Retinal pigment epithelial cell (primary cell): ENCODE results near the gene CABYR.
A peak's percentile ranks its signal among the peaks of the same experiment; 100 is the strongest.

Experiments used
- DNase-seq: peaks from one replicate; pipeline ENCODE4 v3.0.0-alpha.2; 2010; ENCODE audit warnings: low read depth
- H3K4me3 ChIP-seq: 2 replicates; pipeline ENCODE4 v1.5.1; 2011; ENCODE audit warnings: mild to moderate bottlenecking, low read length, control low read depth, moderate library complexity
- TF ChIP-seq, protein P1 (sequence below): conservative IDR thresholded peaks from 2 replicates; pipeline ENCODE4 v1.5.1; 2011; ENCODE audit warnings: low read depth, low read length, control low read depth, inconsistent platforms

Gene CABYR

DNA sequence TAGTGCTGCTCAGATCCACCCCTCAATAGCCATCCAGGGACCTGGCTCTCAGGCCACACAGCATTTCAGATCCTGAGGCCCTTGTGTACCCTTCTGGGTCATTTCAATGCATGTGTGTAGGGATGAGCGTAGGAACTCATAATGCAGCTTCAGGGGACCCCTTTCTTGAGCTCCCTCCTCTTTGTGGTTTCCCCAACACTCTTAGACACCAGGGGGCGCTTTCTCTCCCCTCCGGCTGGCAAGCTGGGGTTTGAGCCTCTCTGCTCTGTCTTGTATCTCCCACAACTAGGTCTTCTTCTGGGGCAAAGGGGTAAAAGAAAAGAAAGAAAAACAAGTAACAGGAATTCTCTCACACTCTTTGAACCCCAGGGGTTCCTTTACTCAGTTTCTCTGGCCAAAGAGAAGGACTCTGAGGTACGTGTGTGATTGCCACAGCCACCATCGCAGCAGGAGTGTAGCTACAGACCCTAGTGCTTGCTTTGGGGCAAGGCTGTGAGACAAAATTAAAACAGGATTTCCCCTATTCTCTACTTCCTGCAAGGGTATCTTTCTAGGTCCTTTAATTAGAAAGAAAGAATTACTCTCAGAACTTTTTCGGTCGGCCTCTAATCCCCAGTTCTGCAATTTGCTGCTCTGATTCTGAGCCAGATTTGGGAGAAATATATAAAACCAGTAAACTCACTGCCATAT, 38.0 kb downstream of the CABYR start:
- TF ChIP-seq, protein P1, sequence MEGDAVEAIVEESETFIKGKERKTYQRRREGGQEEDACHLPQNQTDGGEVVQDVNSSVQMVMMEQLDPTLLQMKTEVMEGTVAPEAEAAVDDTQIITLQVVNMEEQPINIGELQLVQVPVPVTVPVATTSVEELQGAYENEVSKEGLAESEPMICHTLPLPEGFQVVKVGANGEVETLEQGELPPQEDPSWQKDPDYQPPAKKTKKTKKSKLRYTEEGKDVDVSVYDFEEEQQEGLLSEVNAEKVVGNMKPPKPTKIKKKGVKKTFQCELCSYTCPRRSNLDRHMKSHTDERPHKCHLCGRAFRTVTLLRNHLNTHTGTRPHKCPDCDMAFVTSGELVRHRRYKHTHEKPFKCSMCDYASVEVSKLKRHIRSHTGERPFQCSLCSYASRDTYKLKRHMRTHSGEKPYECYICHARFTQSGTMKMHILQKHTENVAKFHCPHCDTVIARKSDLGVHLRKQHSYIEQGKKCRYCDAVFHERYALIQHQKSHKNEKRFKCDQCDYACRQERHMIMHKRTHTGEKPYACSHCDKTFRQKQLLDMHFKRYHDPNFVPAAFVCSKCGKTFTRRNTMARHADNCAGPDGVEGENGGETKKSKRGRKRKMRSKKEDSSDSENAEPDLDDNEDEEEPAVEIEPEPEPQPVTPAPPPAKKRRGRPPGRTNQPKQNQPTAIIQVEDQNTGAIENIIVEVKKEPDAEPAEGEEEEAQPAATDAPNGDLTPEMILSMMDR = peak; percentile 91

DNA sequence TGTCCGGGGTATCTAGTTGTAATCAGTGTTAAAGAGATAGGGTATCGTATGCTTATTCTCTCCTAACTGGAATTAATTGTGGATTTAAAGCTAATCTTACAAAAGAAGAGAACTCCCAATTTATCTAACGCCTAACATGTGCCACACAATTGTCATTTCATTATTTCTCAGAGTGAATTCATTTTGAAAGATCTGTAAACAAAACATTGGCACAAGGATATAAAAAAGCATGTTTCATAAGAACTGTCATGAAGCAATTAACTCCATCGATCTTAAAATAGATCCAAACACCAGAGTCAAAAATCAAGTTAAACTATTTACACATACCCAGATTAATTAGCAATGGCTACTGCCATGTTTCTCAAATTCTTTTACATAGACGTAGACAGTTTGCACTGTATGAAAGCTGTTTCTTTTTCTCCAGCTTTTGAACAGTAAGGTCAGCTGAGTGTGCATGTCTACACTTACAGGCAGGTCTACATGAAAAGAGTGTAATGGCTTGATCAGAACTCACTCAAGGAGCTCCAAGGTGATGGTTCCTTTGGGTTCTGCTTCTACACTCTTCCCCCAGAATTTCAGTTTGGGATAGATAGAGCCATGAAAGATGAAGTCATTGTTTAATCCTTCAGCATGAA, 38.8 kb downstream of the CABYR start:
- TF ChIP-seq, protein P1 = no peak
- H3K4me3 ChIP-seq = no peak overlapping the region
- no peak for DNase-seq

More for the DNA sequence above, 38.0 kb downstream of the CABYR start:
- H3K4me3 ChIP-seq = no peak overlapping the region
- no peak for DNase-seq

DNA sequence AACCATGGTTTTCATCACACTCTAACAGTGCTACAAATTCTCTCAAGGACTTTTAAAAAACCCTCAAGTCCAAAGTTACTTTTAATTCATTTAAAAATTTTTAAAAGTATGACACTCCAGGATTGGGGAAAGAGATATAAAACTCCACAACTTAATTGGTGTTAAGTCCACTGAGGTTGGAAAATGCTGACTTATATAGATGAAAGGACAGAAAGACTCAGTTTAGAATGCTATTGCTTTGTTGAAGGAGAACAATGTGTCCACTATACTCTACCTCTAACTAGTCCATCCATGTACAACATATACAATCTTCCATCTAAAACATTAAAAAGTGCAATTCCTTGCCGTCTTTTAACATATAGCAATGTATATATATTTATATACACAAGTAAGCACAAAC, 41.2 kb downstream of the CABYR start:
- no peak overlapping the region for H3K4me3 ChIP-seq
- DNase-seq = no peak
- TF ChIP-seq, protein P1 = no peak

DNA sequence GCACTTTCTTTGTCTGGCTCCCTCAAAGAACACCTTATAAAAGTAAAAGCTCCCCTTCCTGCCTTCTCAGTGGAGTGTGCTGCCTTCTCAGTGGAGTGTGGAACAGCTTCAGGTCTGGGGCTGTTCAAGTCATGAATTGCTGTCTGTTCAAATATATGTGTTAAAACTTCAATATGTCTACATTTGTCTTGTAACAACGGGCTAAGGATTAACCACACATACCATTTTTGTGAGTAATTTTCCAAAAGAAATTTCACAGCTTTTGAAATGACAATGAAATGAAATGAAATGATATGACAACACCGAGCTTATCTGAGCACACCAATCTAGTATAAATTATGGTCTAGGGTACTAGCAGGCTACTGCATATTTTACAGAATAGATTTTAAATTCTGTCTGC, 42.9 kb downstream of the CABYR start:
- TF ChIP-seq, protein P1 = no peak
- no peak overlapping the region for H3K4me3 ChIP-seq
- no peak for DNase-seq

DNA sequence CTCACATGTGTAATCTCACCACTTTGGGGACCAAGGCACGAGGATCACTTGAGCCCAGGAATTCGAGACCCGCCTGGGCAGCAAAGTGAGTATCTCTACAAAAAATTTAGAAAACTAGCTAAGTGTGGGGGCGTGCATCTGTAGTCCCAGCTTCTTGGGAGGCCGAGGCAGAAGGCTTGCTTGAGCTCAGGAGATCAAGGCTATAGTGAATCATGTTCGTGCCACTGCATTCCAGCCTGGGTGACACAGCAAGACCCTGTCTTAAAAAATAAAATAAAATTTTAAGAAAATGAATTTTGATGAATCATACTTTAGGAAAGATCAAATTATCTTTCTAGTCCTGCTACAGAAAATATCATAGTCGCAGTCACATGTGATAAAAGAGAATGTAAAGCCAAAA, 46.9 kb downstream of the CABYR start:
- no peak overlapping the region for H3K4me3 ChIP-seq
- DNase-seq = no peak
- TF ChIP-seq, protein P1 = no peak

DNA sequence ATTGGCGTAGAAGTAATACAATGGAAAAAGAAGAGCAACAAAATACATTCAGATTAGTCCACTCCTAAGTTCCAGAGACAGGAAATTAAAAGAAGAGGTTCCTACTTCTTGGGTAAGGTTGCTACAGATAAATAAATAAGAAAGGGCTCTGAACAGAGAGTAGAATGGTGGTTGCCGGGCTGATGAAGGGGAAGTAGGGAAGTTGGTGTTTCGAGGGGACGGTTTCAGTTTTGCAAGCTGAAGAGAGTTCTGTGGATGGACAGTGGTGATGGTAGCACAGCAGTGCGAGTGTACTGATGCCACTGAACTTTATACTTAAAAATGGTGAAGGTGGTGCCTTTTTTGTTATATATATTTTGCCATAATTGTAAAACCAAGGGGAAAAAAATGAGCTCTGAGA, 48.2 kb downstream of the CABYR start:
- TF ChIP-seq, protein P1 = no peak
- no peak overlapping the region for H3K4me3 ChIP-seq
- no peak for DNase-seq

DNA sequence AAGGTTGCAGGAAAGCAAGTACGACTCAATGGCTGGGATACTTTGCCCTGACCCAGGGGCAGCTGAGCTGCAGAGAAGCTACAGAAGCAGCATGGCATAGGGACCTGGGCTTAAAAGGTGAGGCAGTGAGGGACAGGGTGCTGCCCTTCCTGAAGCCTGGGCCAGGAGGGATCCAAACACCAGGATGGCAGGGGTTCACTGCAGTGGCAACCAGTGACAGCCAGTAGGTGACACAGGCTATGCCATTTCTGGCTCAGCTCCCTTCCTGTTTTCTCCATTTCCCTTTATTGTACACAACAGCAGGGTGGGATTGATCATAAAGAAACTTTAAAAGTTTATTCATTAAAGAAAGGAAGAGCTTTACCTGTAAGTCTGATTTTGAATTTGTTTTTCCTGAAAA, 48.8 kb downstream of the CABYR start:
- no peak overlapping the region for H3K4me3 ChIP-seq
- TF ChIP-seq, protein P1 = no peak
- DNase-seq = no peak
